K562 (cell line): ENCODE results near the gene CRYBG2. TPM values are rescaled to one million over a fixed set of nuclear protein-coding genes. Genes with fewer than 3 reads are reported as not detected.
A peak's percentile ranks its signal among the peaks of the same experiment; 100 is the strongest.

Experiments
- ATAC-seq: fragments of 200-7000 bp; cut with Tn5 transposase; 3 replicates; pipeline ENCODE4 v1.9.1; 2020; ENCODE audit warnings: moderate library complexity
- BruUV-seq: library from RNA; stranded (reverse); fragments of 400-500 nt; replicated peaks from 2 replicates; lab custom pipeline; 2021; lab: Mats Ljungman, UMichigan
- CTCF ChIA-PET: fragments of 300-600 bp; formaldehyde crosslinking; extraction: SDS; loops from one replicate; lab custom pipeline; 2021; ENCODE audit warnings: low intra/inter-chr PET ratio; lab: Yijun Ruan, JAX
- POLR2A ChIA-PET: fragments of 300-600, 350-650 bp; sonication (Branson Sonifier 250); formaldehyde crosslinking; extraction: SDS; loops from one replicate; lab custom pipeline; 2021; ENCODE audit warnings: antibody characterized with exemption, inconsistent platforms; lab: Yijun Ruan, JAX
- DNase-seq, 4 experiments: peaks; one replicate each; pipeline versions ENCODE4 v3.0.0 to v3.0.0-alpha.2; 2011 to 2018; ENCODE audit warnings: low spot score in 3 of 4, mixed read lengths in 3 of 4; ENCODE audit errors: extremely low read depth in 1 of 4
- FAIRE-seq: peaks from 2 replicates; lab custom pipeline; 2011; peaks lifted over from hg19 to GRCh38; lab: Jason Lieb, UNC
- H2AFZ ChIP-seq: 2 replicates; pipeline ENCODE4 v1.6.0; 2011; ENCODE audit warnings: low read depth, low read length, control low read depth, inconsistent platforms
- H3K27ac ChIP-seq: fragments of 200-600 bp; 3 replicates; pipeline ENCODE4 v1.8.0; 2011; ENCODE audit warnings: low read depth, mild to moderate bottlenecking, control low read depth, inconsistent platforms, low read length, moderate library complexity, mixed read lengths; ENCODE audit errors: extremely low read depth
- H3K27me3 ChIP-seq, 2 experiments: fragments of 300-600 bp in 1 of 2; 2 replicates in 1 of 2; 3 replicates in 1 of 2; pipeline versions ENCODE4 v1.6.0 to v1.8.0; 2011; ENCODE audit warnings: inconsistent platforms in 2 of 2, low read length in 2 of 2, mild to moderate bottlenecking in 1 of 2, mixed read lengths in 1 of 2, moderate library complexity in 1 of 2; ENCODE audit not compliant: control insufficient read depth in 2 of 2, insufficient read depth in 2 of 2
- H3K36me3 ChIP-seq: fragments of 300-600 bp; 3 replicates; pipeline ENCODE4 v1.8.0; 2011; ENCODE audit warnings: mild to moderate bottlenecking, low read length, inconsistent platforms; ENCODE audit not compliant: control insufficient read depth, insufficient read depth
- H3K4me1 ChIP-seq, 2 experiments: fragments of 200-600 bp in 1 of 2; replicated peaks in 1 of 2; 2 replicates in 1 of 2; 3 replicates in 1 of 2; pipeline versions ENCODE4 v1.5.1 to v1.8.0; 2011; ENCODE audit warnings: inconsistent platforms in 2 of 2, low read length in 2 of 2, mild to moderate bottlenecking in 1 of 2, mixed read lengths in 1 of 2, moderate library complexity in 1 of 2; ENCODE audit not compliant: control insufficient read depth in 2 of 2, insufficient read depth in 2 of 2
- H3K4me2 ChIP-seq: 2 replicates; pipeline ENCODE4 v1.6.1; 2011; ENCODE audit warnings: low read length, control low read depth, inconsistent platforms, mixed read lengths; ENCODE audit not compliant: insufficient read depth
- H3K4me3 ChIP-seq: fragments of 200-600 bp; sonication (generic), shearing (Covaris generic); 2 replicates; pipeline ENCODE4 v1.5.1; 2016; ENCODE audit warnings: control low read depth, inconsistent platforms
- H3K79me2 ChIP-seq: fragments of 200-600 bp; 3 replicates; pipeline ENCODE4 v1.8.0; 2011; ENCODE audit warnings: low read length, inconsistent platforms; ENCODE audit not compliant: control insufficient read depth, insufficient read depth
- H3K9ac ChIP-seq, 2 experiments: 2 replicates each; pipeline versions ENCODE4 v1.6.0 to v1.6.1; 2011; ENCODE audit warnings: low read depth in 2 of 2, low read length in 2 of 2, control low read depth in 1 of 2, inconsistent platforms in 1 of 2, mild to moderate bottlenecking in 1 of 2, mixed read lengths in 1 of 2; ENCODE audit not compliant: insufficient read depth in 1 of 2
- H3K9me1 ChIP-seq: one replicate; pipeline ENCODE4 v1.6.0; 2011; ENCODE audit warnings: inconsistent platforms, mild to moderate bottlenecking, low read length, moderate library complexity; ENCODE audit not compliant: control insufficient read depth, insufficient read depth
- H3K9me3 ChIP-seq: replicated peaks from 2 replicates; pipeline ENCODE4 v1.5.1; 2011; ENCODE audit warnings: low read depth, low read length, inconsistent platforms; ENCODE audit not compliant: control insufficient read depth, insufficient read depth
- H4K20me1 ChIP-seq: replicated peaks from 2 replicates; pipeline ENCODE4 v1.6.1; 2011; ENCODE audit warnings: low read length, inconsistent platforms, mixed read lengths; ENCODE audit not compliant: control insufficient read depth, insufficient read depth
- FOSL1 ChIP-seq: fragments of 200-800 bp; sonication (Bioruptor generic); conservative IDR thresholded peaks from 2 replicates; pipeline ENCODE4 v1.6.1; 2016; ENCODE audit warnings: missing genetic modification characterization, missing compliant biosample characterization
- NONO ChIP-seq, 2 experiments: fragments of 200-400 bp in 1 of 2; fragments of 450-650 bp in 1 of 2; formaldehyde crosslinking in 1 of 2; IDR thresholded peaks; 2 replicates each; pipeline ENCODE4 v1.6.1; 2017; ENCODE audit warnings: low read depth in 2 of 2, mild to moderate bottlenecking in 2 of 2, moderate library complexity in 2 of 2, low read length in 1 of 2
- PML ChIP-seq: IDR thresholded peaks from 2 replicates; pipeline ENCODE4 v1.6.1; 2012; ENCODE audit warnings: low read length, inconsistent platforms
- SREBF1 ChIP-seq: fragments of 150-350 bp; IDR thresholded peaks from 2 replicates; pipeline ENCODE4 v1.6.1; 2014; ENCODE audit warnings: antibody characterized with exemption, low read depth, low read length, borderline replicate concordance
- TEAD1 ChIP-seq, 2 experiments: fragments of 450-650 bp in 1 of 2; sonication (generic) in 1 of 2; formaldehyde crosslinking; IDR thresholded peaks; 2 replicates each; pipeline versions ENCODE4 v1.4.0 to v1.8.0; 2020 to 2022; ENCODE audit warnings: mild to moderate bottlenecking in 2 of 2, missing genetic modification reagents in 1 of 2
- TSC22D4 ChIP-seq: fragments of 450-650 bp; IDR thresholded peaks from 2 replicates; pipeline ENCODE4 v1.6.1; 2016; ENCODE audit warnings: missing genetic modification characterization, missing biosample characterization, control low read depth
- ZNF165 ChIP-seq: fragments of 250-450 bp; sonication (Bioruptor Pico); IDR thresholded peaks from 2 replicates; pipeline ENCODE4 v1.4.0; 2020; ENCODE audit warnings: borderline replicate concordance
- ZNF280A ChIP-seq: fragments of 450-650 bp; IDR thresholded peaks from 2 replicates; pipeline ENCODE4 v1.6.1; 2018; ENCODE audit warnings: mild to moderate bottlenecking, low read depth; ENCODE audit not compliant: partially characterized antibody
- ZNF77 ChIP-seq: fragments of 250-450 bp; sonication (Bioruptor Pico); IDR thresholded peaks from 2 replicates; pipeline ENCODE4 v1.5.0; 2020
- WGBS: fragments of 100-300 bp; shearing (Covaris generic); methylation state at CpG from one replicate; pipeline ENCODE4 v1.1.6; 2016; ENCODE audit warnings: low coverage, mixed read lengths; ENCODE audit not compliant: insufficient coverage; ENCODE audit errors: missing lambda C conversion rate; 5-methylcytosine and 5-hydroxymethylcytosine counted together
- in situ Hi-C: fragments of 300-500 bp; cut with MboI; formaldehyde crosslinking; loops from 4 replicates; pipeline ENCODE4 v1.15.0; 2018; ENCODE audit warnings: inconsistent platforms, mixed read lengths
- intact Hi-C: fragments of 100-400 bp; cut with micrococcal nuclease; formaldehyde crosslinking; loops from 2 replicates; pipeline ENCODE4 v1.14.2; 2022
- polyA plus RNA-seq, 8 experiments: library from polyadenylated mRNA; depleted of rRNA in 4 of 8; stranded (reverse) in 5 of 8; unstranded in 3 of 8; fragments of >200 nt; fragmentation: Nextera tagmentation in 2 of 8; fragmentation: Illumina TruSeq in 1 of 8; extraction: Ambion mirVana in 2 of 8; extraction: Trizol in 1 of 8; gene quantifications; 2 replicates each; pipeline versions ENCODE4 v1.2.1 to v1.2.3, GENCODE V29; 2011 to 2014; ENCODE audit warnings: inconsistent platforms in 1 of 8, missing spikeins in 1 of 8
- total RNA-seq, 7 experiments: library from RNA; depleted of rRNA in 6 of 7; stranded (reverse); fragments of >200 nt in 6 of 7; fragmentation: Illumina TruSeq in 2 of 7; extraction: Trizol in 2 of 7; gene quantifications; 2 replicates each; pipeline versions ENCODE4 v1.2.1 to v1.2.3, GENCODE V29; 2011 to 2021; ENCODE audit warnings: low replicate concordance in 1 of 7
- TF ChIP-seq, protein P1 (sequence below): sonication (generic); formaldehyde crosslinking; IDR thresholded peaks from 2 replicates; pipeline ENCODE4 v1.8.1; 2022; ENCODE audit warnings: missing genetic modification reagents
- TF ChIP-seq, protein P2 (sequence below): sonication (generic); formaldehyde crosslinking; IDR thresholded peaks from 2 replicates; pipeline ENCODE4 v1.4.0; 2020; ENCODE audit warnings: mild to moderate bottlenecking, missing genetic modification reagents
- TF ChIP-seq, protein P3 (sequence below): sonication (generic); formaldehyde crosslinking; IDR thresholded peaks from 2 replicates; pipeline ENCODE4 v1.9.0; 2022; ENCODE audit warnings: mild to moderate bottlenecking, missing genetic modification reagents
- TF ChIP-seq, protein P4 (sequence below): fragments of 250-450 bp; sonication (Bioruptor Pico); IDR thresholded peaks from 2 replicates; pipeline ENCODE4 v1.8.0; 2022; ENCODE audit warnings: moderate library complexity, mild to moderate bottlenecking, inconsistent platforms

The CRYBG2 gene
- total and polyA plus RNA-seq, 9 of the 15 experiments (the other 6 are each of a cell fraction or from before 2014, with no cell fraction given): 0.39 to 8.5 (median 3.7) TPM

DNA sequence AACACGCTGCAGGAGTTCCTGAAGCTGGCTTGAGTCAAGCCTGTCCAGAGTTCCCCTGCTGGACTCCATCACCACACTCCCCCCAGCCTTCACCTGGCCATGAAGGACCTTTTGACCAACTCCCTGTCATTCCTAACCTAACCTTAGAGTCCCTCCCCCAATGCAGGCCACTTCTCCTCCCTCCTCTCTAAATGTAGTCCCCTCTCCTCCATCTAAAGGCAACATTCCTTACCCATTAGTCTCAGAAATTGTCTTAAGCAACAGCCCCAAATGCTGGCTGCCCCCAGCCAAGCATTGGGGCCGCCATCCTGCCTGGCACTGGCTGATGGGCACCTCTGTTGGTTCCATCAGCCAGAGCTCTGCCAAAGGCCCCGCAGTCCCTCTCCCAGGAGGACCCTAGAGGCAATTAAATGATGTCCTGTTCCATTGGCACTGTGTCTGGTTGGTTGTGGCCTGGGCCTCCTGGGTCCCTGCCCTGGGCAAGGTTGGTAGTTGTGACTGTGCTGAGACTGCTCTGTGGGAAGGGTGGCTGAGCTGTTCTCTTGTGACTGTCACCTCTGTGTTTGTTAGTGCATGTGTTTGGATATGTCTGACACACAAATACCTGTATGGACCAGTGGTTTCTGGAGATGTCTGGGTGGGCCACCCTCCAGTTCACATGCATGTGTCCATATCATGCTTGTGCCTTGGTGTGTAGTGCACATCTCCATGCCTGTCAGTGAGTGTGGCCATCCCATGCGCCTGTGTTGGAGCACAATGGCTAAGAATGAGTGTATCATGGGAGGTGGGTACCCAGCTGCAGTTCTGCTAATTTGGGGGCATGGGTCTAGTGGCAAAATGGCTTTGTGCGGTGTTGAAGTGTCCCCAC is 72.6 kb downstream of the CRYBG2 start:
- ChIA-PET CTCF (no interaction called here), POLR2A (interaction anchor here (0.6 to 1.6 kb wide), 7 partner anchors 10 to 411 kb away, joined by 3 to 6 read pairs (median 3); no protein-coding TSS in a partner anchor)
- no peaks in the 10 kb centered on the region for H3K27me3 ChIP-seq
- peak overlapping the region in 1 of 2 experiments; percentile 74; a peak in 2 of 4 replicates for H3K9ac ChIP-seq
- H3K9me3 ChIP-seq: no peaks in the 10 kb centered on the region
- FAIRE-seq (no peak), DNase-seq (peak in 1 of 4 experiments; percentile 14), ATAC-seq (no peak)
- H3K4me2 ChIP-seq: peak overlapping the region; percentile 85
- 0 out of 2 replicates have a peak, but pooled peaks cover 4% of the 10 kb centered on the region for H4K20me1 ChIP-seq
- peaks cover 24% of the 10 kb centered on the region; the same call in 2 of the 3 replicates for H3K79me2 ChIP-seq
- in situ Hi-C loops (no loop called here), intact Hi-C loops (no loop called here)
- peaks cover 66% of the 10 kb centered on the region for H3K36me3 ChIP-seq
- WGBS: 98% methylated on average over 5 of the region's 5 CpGs
- TSS peak; percentile 76 for BruUV-seq
- H3K4me3 ChIP-seq: no peak overlapping the region
- no peak overlapping the region; the same call in 2 of the 3 replicates for H3K27ac ChIP-seq
- H2AFZ ChIP-seq: no peak overlapping the region
- peaks cover 85% of the 10 kb centered on the region in 2 experiments for H3K4me1 ChIP-seq
- peaks cover 5% of the 10 kb centered on the region for H3K9me1 ChIP-seq
- TF ChIP-seq, protein P1, sequence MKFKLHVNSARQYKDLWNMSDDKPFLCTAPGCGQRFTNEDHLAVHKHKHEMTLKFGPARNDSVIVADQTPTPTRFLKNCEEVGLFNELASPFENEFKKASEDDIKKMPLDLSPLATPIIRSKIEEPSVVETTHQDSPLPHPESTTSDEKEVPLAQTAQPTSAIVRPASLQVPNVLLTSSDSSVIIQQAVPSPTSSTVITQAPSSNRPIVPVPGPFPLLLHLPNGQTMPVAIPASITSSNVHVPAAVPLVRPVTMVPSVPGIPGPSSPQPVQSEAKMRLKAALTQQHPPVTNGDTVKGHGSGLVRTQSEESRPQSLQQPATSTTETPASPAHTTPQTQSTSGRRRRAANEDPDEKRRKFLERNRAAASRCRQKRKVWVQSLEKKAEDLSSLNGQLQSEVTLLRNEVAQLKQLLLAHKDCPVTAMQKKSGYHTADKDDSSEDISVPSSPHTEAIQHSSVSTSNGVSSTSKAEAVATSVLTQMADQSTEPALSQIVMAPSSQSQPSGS: no peak
- TF ChIP-seq FOSL1 (tag): no peak
- TF ChIP-seq, protein P2, sequence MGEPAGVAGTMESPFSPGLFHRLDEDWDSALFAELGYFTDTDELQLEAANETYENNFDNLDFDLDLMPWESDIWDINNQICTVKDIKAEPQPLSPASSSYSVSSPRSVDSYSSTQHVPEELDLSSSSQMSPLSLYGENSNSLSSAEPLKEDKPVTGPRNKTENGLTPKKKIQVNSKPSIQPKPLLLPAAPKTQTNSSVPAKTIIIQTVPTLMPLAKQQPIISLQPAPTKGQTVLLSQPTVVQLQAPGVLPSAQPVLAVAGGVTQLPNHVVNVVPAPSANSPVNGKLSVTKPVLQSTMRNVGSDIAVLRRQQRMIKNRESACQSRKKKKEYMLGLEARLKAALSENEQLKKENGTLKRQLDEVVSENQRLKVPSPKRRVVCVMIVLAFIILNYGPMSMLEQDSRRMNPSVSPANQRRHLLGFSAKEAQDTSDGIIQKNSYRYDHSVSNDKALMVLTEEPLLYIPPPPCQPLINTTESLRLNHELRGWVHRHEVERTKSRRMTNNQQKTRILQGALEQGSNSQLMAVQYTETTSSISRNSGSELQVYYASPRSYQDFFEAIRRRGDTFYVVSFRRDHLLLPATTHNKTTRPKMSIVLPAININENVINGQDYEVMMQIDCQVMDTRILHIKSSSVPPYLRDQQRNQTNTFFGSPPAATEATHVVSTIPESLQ (CRISPR knock-in tag): 0 out of 2 replicates have a peak, but pooled peaks have one; percentile 35
- TF ChIP-seq, protein P3, sequence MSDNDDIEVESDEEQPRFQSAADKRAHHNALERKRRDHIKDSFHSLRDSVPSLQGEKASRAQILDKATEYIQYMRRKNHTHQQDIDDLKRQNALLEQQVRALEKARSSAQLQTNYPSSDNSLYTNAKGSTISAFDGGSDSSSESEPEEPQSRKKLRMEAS (CRISPR knock-in tag): peak; percentile 64
- TF ChIP-seq TSC22D4 (tag): no peak
- TF ChIP-seq, protein P4, sequence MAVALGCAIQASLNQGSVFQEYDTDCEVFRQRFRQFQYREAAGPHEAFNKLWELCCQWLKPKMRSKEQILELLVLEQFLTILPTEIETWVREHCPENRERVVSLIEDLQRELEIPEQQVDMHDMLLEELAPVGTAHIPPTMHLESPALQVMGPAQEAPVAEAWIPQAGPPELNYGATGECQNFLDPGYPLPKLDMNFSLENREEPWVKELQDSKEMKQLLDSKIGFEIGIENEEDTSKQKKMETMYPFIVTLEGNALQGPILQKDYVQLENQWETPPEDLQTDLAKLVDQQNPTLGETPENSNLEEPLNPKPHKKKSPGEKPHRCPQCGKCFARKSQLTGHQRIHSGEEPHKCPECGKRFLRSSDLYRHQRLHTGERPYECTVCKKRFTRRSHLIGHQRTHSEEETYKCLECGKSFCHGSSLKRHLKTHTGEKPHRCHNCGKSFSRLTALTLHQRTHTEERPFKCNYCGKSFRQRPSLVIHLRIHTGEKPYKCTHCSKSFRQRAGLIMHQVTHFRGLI (CRISPR knock-in tag): no peak
- no peak for TF ChIP-seq ZNF165 (CRISPR knock-in tag)
- TF ChIP-seq PML: no peak
- no peak for TF ChIP-seq ZNF280A
- TF ChIP-seq ZNF77 (CRISPR knock-in tag): no peak
- TF ChIP-seq SREBF1: no peak
- TF ChIP-seq TEAD1 (CRISPR knock-in tag; IDR thresholded peaks at IDR 0.05): peak in 1 of 2 experiments; percentile 21; a peak in 1 of 4 replicates
- TF ChIP-seq NONO (IDR thresholded peaks at IDR 0.05; ENCODE audit: low read depth in 2 of 2, low read length in 1 of 2): no peak
